CD4-positive, alpha-beta T cell treated with Interleukin-21 for 1 hour (primary cell): ENCODE data around the gene GPR50.

Experiments
- DNase-seq: peaks from one replicate; pipeline ENCODE4 v3.0.0-alpha.2; 2020

The GPR50 gene

GRCh38 chrX:151228935-151229334 is 52.6 kb downstream of the GPR50 start:
- no peak for DNase-seq
